ENCODE measurements around the gene IRX4. TPM values are rescaled to one million over a fixed set of nuclear protein-coding genes. Genes with fewer than 3 reads are reported as not detected.

The IRX4 gene
- total RNA-seq: not detected in 2 replicates

DNA sequence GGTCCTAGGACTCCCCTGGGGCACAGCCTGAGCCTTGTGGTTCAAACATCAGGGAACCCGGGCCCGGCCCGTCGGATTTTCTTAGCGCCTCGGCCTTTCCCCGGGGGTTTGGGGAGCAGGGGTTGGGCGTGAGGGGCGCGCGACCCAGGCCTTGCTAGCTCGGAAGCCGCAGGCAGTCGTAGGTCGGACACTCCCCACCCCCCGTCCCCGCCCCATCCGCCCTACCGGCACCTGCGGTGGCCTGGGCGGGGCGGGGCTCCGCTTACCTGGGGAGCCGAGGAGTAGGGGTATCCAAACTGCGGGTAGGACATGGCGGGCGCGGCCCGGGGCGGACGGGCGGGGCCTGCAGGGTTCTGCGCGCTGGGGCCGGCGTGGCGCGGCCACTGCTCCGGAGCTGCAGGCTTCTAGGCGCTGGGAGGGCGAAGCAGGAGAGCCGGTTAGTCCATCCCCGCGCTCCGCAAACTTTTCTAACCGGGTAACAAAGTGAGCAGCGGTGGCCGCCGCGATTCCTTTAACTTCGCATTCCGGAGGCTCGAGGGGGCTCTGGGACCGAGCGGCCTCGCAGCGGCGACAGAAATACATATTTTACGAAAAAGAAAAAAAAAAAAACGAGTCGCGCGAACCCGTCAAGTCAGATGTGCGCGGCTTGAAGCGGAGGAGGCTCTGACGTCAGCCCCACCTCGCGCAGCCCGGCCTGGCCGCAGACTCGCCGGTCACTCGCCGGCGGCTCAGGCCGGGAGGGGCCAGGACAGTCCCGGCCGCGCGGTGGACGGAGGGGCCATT, at the start of gene IRX4:
Gene IRX4 (minus strand): TSS at position 589 of the 783 bp plus-strand sequence. CDS start 278 bp downstream, at position 311.
- no peak for DNase-seq (ENCODE audit: low read depth, low spot score)

DNA sequence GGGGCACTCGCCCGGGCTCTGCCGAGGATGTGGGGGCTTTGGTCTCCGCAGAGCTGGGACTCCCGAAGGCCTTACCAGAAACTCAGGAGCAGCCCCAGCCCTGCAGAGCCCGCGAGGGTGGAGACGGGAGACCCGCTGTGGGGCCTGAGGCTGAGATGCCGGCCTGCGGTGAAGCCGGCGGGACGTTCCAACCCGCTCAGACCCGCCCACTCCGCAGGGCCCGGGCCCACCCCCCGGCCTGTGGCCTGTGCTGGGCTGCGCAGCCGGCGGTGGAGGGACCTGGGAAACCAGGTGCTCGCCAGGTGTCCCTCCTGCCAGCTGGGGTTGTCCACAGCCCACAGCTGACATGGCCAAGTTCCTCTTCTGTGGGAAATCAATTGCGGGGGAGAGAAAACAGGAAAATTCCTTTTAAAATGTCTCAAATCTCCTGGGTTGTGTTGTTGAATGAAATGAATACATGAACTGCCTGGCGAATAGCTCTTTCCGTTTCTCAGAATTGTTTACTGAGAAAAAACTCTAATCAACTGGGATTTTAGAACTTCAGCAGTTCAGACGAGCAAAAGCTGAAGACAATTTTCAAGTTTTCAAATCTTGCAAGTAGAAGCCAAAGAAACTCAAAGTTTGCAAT, 49.0 kb upstream of the IRX4 start:
- no peak for DNase-seq (ENCODE audit: low read depth, low spot score)

DNA sequence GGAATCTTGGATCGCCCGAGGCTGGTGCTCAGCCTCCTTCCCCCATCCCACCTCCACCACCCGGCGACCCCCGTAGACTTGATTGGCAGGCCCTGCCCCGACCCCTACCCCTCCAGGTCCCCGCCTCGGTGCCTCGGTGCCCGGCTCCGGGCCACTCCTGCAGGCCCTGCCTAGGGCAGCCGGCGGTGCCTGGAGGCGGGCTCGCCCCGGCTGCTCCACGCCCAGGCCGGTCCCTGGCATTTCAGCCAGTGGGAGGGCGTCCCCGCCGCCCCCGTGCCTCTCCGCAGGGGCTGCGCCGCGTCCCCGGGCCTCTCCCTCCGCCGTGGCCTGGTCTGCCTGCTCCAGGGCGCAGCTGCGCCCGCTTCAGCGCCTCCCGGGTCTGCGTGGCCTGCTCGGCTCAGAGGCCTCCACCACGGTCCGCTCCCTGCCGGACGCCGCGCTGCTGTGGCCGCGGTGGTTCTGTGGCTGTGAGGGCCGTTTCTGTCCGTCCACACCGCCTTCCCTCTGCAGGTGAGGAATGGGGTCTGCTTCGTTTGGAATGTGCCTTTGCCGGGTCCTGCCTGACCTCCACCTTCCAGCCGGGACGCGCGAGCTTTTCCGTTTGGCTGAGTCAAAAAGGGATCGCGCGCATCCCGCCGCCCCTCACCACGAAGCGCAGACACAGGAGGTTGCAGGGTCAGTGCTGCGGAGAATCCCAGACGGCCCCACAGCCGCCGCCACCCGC, 48.3 kb upstream of the IRX4 start:
- DNase-seq (ENCODE audit: low read depth, low spot score): no peak

DNA sequence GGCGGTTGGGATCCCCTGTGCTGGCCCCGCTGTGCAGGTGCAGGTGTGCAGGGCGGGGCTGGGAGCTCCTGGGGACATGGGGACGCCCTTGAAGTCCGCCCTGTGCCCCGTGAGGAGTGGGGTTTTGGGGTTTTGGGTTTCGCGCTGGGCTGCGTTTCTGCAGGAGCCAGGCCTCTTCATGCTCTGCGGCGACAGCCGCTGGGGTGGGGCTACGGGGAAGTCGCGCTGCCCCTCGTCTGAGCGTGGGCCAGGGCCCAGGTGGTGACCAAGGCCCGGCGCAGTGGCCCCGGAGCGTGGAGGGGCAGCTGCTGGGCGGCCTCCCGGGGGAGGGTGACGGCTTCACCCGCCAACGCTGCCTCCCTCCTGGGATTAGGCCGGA, 47.8 kb upstream of the IRX4 start:
- no peak for DNase-seq (ENCODE audit: low read depth, low spot score)

DNA sequence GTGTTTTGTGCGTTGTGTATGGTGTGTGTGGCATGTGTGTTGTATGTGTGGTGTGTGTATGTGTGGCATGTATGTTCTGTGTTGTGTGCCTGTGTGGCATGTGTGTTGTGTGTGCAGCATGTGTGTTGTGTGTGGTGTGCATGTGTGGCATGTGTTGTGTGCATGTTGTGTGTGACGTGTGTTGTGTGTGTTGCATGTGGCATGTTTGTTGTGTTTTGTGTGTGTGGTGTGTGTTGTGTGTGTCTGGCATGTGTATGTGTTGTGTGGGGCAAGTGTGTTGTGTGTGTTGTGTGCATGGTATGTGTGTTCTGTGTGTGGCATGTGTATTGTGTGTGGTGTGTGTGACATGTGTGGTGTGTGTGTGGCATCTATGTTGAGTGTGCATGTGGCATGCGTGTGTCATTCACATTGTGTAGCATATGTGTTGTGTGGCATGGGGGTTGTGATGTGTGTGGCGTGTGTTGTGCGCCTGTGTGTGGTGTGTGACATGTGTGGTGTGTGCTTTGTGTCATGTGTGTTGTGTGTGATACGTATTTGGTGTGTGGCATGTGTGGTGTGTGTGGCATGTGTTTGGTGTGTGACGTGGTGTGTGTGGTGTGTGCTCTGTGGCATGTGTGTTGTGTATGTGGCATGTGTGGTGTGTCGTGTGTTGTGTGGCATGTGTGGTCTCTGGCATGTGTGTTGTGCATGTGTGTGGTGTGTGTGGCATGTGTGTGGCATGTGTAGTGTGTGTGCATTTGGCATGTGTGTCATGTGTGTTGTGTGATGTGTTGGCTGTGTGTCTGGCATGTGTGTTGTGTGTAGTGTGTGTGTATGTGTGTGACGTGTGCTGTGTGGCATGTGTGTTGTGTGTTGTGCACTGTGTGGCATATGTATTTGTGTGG, 46.6 kb upstream of the IRX4 start:
- no peak for DNase-seq (ENCODE audit: low read depth, low spot score)

DNA sequence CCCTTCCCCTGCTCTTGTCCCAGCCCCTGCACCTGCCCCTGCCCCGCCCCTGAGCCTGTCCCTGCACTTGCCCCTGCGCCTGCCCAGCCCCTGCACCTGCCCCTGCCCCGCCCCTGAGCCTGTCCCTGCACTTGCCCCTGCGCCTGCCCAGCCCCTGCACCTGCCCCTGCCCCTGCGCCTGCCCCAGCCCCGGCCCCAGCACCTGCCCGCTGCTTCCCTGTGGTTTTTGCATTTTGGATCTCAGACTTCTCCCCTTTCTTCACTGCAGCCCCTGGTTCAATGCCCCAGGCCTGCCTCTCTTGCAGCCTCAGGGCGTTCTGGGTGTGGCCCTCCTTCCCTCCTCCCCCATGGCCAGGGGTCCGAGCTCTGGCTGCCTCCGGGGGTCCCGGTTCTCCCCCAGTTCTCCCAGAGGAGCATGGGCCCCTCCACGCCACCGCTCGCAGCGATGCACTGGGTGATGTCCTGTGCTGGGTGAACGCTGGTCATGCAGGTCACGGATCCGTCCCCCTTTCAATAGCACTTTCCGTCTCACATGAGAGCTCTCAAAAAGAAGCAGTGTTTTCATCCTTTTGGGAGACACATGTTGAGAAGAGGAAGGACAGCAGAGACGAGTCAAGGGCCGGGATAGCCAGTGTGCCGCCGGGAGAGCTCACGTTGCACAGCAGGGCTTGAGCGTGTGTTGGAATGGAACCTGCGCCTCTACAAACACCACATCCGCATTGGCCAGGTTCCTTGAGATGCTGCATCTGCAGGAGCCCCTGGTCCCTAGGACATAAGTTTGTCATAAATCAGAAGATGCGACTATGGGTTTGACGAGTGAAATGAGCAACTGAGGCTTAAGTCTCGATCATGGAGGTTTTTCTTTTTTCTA, 44.0 kb upstream of the IRX4 start:
- no peak for DNase-seq (ENCODE audit: low read depth, low spot score)

DNA sequence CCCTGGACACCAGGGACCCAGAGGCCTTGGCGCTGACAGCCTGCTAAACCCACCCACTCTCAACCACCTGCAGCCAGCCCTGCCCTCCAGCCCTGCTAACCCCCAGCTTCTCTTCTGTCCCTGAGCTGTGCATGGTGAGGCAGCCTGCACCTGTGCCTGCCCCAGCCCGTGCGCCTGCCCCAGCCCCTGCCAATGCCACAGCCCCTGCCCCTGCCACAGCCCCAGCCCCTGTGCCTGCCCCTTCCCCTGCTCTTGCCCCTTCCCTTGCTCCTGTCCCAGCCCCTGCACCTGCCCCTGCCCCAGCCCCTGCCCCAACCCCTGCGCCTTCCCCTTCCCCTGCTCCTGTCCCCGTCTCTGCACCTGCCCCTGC, 43.3 kb upstream of the IRX4 start:
- no peak for DNase-seq (ENCODE audit: low read depth, low spot score)

DNA sequence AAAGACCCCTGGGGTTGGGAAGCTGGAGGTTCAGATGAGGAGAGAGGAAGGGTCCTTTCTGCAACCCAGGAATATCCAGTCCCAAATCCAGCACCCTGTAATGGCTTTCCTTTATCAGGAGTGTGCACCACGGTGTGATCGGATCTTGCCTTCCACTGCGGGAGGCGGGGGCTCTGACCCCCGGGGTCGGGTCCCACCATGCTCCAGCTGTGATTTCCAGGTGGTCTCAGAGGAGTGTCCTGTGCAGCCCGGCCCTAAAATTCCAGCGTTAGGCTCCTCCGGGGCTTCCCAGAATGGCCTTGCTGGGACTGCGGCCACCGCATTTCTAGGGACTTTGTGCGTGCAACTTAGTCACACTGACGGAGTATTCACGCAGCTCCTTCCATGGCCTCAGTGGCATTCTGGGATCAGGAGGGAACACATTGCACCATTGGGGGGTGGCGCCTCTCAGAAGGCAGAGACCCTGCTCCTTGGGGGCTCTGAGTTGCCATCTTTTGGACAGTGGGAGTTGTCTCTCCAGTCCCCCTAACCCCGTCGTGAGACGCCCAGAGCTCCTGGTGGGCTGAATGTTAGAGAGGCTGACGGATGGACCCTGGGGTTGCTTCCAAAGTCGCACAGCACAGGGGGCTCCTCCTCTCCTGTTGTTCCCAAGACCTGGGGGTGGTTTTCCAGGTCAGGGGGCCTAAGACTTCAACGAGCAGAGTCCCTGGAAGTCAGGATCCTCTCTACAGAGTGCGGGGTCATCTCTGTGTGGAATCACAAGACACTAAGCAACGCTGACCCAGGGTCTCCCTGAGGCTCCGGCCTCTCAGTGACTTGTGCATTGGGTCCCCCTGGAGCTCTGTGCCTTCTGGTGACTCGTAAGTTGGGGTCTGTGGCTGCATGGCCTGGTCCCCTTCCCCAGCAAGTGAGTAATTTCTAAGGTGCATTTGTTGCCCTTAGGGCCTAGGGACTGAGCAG, 42.7 kb upstream of the IRX4 start:
- no peak for DNase-seq (ENCODE audit: low read depth, low spot score)

DNA sequence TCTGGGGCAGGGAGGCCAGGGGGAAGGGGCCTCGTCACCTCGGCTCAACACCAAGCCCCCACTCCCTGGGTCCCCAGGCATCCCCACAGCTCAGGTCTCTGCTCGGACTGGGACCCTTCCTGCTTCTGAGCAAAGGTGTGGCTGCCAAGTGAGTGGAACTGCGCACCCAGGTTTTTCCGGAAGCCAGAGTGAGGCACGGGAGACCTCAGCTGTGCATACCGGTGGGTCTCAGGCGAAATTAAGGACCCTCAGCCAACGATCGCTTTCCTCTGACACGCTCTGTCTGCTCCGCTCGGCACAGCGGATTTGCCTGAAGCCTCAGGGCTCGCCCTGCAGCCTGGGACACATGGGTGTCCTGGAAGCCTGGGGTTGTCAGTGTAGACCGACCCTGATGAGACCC, 41.0 kb upstream of the IRX4 start:
- DNase-seq (ENCODE audit: low read depth, low spot score): no peak

DNA sequence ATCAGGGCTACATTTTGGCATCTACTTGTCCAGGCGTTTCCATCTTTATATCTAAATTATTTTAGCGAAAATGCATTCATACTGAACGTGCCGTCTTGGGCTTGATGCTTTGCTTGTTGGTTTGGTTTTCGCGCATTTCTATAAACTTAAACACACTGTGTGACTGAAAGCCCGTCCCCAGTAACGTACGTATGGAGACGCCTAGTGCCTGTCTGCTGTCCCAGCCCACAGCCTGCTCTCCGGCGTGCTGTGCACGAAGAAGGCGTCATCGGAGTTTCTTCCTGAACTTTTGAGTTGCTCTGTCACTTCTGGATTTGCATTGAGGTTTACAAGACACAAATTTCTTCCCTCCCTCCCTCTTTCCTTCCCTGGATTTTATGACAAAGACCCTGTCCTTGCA, 40.6 kb upstream of the IRX4 start:
- no peak for DNase-seq (ENCODE audit: low read depth, low spot score)

DNA sequence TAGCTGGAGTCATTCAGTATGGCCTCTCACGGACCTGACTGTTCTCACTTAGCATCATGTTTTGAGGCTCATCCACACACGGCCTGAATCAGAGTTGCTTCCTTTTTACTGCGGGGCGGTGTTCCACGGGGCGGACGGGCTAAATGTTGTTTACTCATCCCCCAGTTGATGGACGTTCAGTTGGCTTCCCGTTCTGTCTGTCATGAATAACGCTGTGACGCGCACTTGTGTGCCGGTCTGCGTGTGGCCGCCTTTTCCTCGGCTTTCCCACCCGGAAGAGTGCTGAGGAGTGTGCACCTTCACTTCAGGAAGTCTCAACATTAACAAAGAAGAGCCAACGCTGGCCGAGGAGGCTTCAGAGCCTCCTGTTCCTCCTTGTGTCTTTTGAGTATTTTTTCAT, 39.0 kb upstream of the IRX4 start:
- DNase-seq (ENCODE audit: low read depth, low spot score): no peak

DNA sequence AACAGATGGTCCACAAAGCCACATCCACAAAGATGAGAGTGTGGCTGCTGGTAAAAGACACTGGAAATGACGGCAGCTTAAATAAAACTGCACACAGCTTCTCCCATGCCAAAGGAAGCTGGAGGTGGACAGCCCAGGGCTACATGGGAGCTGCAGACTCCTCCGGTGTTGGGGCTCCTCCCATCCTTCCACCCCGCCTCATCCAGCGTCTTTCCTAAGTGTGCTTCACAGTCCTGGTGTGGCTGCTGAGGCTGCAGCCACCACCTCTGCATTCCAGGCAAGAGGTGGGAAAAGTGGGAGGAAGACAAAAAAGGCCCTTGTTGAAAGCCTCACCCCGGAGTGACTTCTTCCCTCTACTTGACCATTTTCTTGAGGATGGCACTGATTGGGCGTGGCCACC, 37.0 kb upstream of the IRX4 start:
- no peak for DNase-seq (ENCODE audit: low read depth, low spot score)

DNA sequence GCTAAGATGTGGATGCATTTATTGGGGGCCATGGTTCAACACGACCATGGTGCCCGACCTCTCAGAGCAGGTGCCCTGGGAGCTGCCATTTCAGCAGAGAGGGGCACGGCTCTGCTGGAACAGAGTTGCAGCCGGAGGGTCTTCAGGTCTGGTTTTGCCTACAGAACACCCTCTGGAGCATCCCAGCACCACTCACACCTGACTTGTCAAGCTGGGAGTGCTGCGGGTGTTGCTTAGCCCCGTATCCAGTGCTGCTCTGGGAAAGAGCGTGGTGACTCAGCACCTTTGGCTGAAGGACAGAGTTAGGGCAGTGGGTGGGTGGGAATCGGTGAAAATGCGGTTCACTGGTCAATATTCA, 36.5 kb upstream of the IRX4 start:
- no peak for DNase-seq (ENCODE audit: low read depth, low spot score)

DNA sequence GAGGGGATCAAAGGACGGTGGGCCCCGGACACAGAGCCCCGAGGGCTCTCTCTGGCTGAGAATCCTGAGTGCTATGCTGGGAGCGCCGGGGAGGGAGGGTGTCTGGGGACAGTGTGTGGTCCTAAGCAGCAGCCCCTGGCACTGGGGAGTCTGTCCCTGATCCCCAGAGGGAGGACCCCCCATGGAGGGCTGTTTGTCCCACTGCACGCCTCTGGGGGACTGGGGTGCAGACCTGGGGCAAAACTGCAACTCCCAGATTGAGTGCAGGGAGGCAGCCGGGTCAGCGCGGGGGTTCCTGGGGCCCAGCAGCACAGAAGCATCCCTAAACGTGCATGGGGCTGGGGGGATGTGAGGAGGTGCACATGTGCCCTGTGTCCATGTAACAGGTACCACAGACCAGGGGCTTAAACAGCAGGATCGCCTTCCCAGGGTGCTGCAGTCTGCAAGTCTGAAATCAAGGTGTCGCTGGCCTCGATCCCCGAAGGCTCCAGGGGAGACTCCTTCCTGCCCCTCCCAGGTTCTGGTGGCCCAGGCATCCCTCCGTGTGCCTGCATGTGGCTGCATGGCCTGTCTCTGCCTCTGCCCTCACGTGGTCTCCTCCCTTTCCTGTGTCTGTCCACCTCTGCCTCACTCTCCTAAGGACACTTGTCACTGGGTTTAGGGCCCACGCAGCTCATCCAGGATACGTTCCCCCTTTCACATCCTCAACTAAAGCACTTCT, 35.9 kb upstream of the IRX4 start:
- no peak for DNase-seq (ENCODE audit: low read depth, low spot score)

DNA sequence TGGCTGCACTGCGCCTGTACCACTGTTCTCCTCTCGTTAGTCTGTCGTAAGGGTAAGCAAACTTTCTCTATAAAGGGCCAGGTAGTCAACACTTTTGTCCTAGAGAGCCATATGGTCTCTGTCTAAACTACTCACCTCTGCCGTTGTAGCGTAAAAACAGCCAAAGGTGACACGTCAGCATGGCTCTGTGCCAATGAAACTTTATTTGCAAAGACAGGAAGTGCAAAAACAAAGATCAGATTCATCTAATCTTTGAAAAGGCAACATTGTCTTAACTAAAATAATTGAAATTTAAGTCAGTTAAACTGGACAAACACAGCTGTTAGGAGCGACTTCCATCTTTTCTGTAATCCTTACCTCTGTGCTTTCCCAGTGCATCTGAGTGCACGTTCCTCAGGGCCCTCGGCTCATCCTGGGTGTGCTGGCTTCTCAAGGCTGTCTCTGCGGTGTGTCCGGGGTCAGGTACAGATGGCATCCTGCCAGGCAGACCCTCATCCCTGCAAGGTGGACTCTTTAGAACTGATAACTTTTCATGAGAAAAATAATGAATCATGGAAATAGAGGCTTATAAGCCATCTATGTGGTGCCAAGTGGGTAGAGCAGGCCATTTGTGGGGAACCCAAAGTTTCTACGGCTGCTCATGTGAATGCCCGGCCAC, 35.2 kb upstream of the IRX4 start:
- no peak for DNase-seq (ENCODE audit: low read depth, low spot score)

DNA sequence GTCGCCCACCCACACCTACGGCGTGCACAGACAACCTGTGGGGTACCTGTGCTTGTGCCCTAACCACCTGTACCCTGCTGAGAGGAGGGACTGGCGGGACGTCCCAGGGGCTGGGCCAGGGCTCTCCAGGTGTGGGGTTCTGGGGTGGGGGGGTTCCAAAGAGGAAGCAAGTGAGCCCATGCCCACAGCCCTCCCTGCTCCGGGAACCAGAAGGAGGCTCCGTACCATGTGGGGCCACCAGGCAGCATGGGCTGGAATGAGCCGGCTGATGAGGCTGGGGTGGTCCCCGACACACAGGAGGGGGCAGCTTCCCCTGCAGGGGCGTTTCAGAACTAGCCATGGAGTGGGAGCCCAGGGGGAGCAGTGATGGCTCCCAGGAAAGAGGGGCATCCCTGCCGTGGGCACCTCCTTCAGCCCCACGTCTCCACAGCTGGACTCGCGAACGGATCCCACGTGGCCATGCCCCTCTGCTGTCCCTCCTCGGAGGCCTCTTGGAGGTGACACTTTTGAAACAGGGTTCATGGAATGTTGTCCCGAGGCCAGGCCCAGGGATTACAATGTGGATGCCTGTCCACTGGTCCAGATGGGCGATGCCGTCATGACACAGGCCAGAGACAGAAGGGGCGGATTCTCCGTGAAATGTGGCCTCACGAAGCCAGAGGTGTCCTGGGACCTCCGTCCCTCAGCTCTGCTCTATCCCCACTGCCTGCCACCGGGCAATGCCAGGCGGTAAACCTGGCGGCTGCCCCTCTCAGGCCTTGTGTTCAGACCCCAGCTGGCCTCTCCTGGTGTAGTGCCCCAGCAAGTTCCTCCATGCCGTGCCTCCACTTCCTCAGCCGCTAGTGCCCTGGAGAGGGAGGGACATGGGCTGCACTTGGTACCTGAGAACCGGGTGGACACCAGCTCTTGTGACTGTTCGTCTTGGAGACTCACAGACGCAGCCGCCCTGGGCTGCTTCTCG, 33.6 kb upstream of the IRX4 start:
- no peak for DNase-seq (ENCODE audit: low read depth, low spot score)

DNA sequence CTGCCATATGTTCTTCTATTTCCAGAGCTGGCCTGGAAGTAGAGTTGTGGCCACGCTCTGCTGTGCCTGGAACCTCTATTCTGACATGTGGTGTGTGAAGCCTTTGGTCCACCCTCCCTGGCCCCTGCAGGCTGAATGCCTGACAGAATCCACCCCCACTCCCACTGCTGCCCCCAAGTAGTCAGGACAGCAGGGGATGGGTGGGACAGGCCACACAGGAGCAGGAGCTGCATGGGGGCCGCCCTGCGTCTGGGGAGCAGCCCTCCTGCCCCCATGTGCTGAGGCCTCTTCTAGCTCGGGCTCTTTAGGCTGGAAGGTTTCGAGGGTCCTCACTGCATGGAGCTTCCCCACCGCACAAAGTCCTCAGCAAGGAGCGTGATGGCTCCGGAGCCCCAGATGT, 32.6 kb upstream of the IRX4 start:
- DNase-seq (ENCODE audit: low read depth, low spot score): no peak
